Measurements from ENCODE around the gene NCAPD2.

DNA sequence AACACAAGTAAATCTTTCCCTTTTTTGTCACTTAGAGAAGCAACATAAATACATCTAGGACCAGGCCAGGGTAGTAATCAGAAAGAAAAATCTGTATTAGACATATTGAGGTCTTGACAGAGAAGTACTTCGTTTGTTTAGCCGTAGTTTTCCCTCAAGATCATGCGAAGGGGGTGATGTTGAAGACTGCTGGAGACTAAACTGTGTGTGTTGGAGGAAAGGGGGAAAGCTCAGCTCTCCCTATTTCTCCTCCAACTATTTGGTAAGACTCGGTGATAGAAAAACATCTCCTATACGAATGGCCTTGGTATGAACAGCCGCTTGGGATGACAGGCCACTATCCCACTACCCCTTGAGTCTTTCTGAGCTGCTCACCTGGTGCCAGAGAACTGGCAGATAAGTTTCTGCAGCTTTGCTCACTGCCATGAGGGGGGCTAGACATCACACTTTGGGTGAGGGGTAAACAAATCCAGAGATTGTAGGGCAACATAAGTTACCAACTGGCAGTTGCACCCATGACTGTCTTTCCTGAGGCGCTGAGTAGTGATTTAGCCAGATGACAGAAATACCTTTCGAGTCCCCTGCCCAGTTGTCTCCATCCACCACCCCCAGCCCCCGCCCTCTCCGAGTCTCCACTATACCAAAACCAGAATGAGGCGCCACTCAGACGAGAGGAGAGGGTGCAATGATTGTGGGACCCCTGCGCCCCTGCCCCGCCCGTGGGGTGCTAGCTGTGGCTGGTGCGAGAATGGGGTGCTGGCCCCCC is 24.1 kb upstream of the NCAPD2 start:
- TF ChIP-seq POLR2A (IDR thresholded peaks at IDR 0.05) (no peak), POLR2AphosphoS5 (IDR thresholded peaks at IDR 0.05) (no peak)
- TF ChIP-seq, protein P1, sequence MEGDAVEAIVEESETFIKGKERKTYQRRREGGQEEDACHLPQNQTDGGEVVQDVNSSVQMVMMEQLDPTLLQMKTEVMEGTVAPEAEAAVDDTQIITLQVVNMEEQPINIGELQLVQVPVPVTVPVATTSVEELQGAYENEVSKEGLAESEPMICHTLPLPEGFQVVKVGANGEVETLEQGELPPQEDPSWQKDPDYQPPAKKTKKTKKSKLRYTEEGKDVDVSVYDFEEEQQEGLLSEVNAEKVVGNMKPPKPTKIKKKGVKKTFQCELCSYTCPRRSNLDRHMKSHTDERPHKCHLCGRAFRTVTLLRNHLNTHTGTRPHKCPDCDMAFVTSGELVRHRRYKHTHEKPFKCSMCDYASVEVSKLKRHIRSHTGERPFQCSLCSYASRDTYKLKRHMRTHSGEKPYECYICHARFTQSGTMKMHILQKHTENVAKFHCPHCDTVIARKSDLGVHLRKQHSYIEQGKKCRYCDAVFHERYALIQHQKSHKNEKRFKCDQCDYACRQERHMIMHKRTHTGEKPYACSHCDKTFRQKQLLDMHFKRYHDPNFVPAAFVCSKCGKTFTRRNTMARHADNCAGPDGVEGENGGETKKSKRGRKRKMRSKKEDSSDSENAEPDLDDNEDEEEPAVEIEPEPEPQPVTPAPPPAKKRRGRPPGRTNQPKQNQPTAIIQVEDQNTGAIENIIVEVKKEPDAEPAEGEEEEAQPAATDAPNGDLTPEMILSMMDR (IDR thresholded peaks at IDR 0.05 in 8 of 11, conservative IDR thresholded peaks at IDR 0.05 in 3 of 11): no peak

Measured in spleen (tissue), 7 donors.